Neutrophil (primary cell): Measurements from ENCODE around the gene PDE4D.

Source experiments
- H3K27ac ChIP-seq: fragments of 200-600 bp; sonication (generic); 2 replicates; pipeline ENCODE4 v1.5.1; 2016; ENCODE audit warnings: mild to moderate bottlenecking, moderate library complexity
- H3K27me3 ChIP-seq: fragments of 200-600 bp; sonication (generic); 2 replicates; pipeline ENCODE4 v1.6.0; 2016; ENCODE audit warnings: mild to moderate bottlenecking
- H3K36me3 ChIP-seq: fragments of 200-600 bp; sonication (generic); 2 replicates; pipeline ENCODE4 v1.5.1; 2017
- H3K4me1 ChIP-seq, 2 experiments: fragments of 200-600 bp in 1 of 2; sonication (generic) in 1 of 2; 1 replicate in 1 of 2; 2 replicates in 1 of 2; pipeline versions ENCODE4 v1.5.1 to v1.6.1; 2013 to 2016; ENCODE audit warnings: low read depth in 1 of 2, low read length in 1 of 2, mild to moderate bottlenecking in 1 of 2, moderate library complexity in 1 of 2; ENCODE audit not compliant: control insufficient read depth in 1 of 2, insufficient read depth in 1 of 2
- H3K4me3 ChIP-seq, 2 experiments: fragments of 200-600 bp in 1 of 2; sonication (generic) in 1 of 2; 1 replicate in 1 of 2; 2 replicates in 1 of 2; pipeline ENCODE4 v1.5.1; 2013 to 2016; ENCODE audit warnings: low read depth in 1 of 2, low read length in 1 of 2, mild to moderate bottlenecking in 1 of 2, moderate library complexity in 1 of 2
- H3K9me3 ChIP-seq: fragments of 200-600 bp; sonication (generic); 2 replicates; pipeline ENCODE4 v1.5.1; 2016
- CTCF ChIP-seq: fragments of 200-600 bp; sonication (generic); IDR thresholded peaks from 2 replicates; pipeline ENCODE4 v1.5.1; 2016; ENCODE audit warnings: antibody characterized with exemption

PDE4D gene

GRCh38 chr5:59685191-59685530 is 208.4 kb downstream of the PDE4D start:
- Histone ChIP-seq H3K4me3 (no peak overlapping the region), H3K36me3 (no peaks in the 10 kb centered on the region), H3K4me1 (peaks cover 0 to 10% of the 10 kb centered on the region in 2 experiments), H3K9me3 (no peaks in the 10 kb centered on the region), H3K27me3 (no peaks in the 10 kb centered on the region), H3K27ac (no peak overlapping the region)
- no peak for TF ChIP-seq CTCF

- no peak overlapping the region for H3K4me3 ChIP-seq
- peaks cover 0 to 10% of the 10 kb centered on the region in 2 experiments for H3K4me1 ChIP-seq
- no peaks in the 10 kb centered on the region for H3K9me3 ChIP-seq
- H3K36me3 ChIP-seq: no peaks in the 10 kb centered on the region
- H3K27me3 ChIP-seq: no peaks in the 10 kb centered on the region
- H3K27ac ChIP-seq: no peak overlapping the region
- no peak for TF ChIP-seq CTCF
Observed at GRCh38 chr5:59684388-59685190, 208.9 kb downstream of the PDE4D start.

GRCh38 chr5:59683311-59683710 is 210.2 kb downstream of the PDE4D start:
- peaks cover 0 to 10% of the 10 kb centered on the region in 2 experiments for H3K4me1 ChIP-seq
- H3K36me3 ChIP-seq: no peaks in the 10 kb centered on the region
- H3K4me3 ChIP-seq: no peak overlapping the region
- no peak overlapping the region for H3K27ac ChIP-seq
- no peaks in the 10 kb centered on the region for H3K9me3 ChIP-seq
- H3K27me3 ChIP-seq: no peaks in the 10 kb centered on the region
- TF ChIP-seq CTCF: no peak

- Histone ChIP-seq H3K27ac (no peak overlapping the region), H3K4me1 (peaks cover 0 to 10% of the 10 kb centered on the region in 2 experiments), H3K9me3 (no peaks in the 10 kb centered on the region), H3K27me3 (no peaks in the 10 kb centered on the region), H3K36me3 (no peaks in the 10 kb centered on the region), H3K4me3 (no peak overlapping the region)
- no peak for TF ChIP-seq CTCF
Observed at GRCh38 chr5:59682542-59682941, 211.0 kb downstream of the PDE4D start.

- Histone ChIP-seq H3K4me1 (peaks cover 0 to 10% of the 10 kb centered on the region in 2 experiments), H3K36me3 (no peaks in the 10 kb centered on the region), H3K27me3 (no peaks in the 10 kb centered on the region), H3K4me3 (no peak overlapping the region), H3K9me3 (no peaks in the 10 kb centered on the region), H3K27ac (no peak overlapping the region)
- no peak for TF ChIP-seq CTCF
Observed at GRCh38 chr5:59678943-59679342, 214.6 kb downstream of the PDE4D start.
